ENCODE data around the gene CDCA8.

The CDCA8 gene

DNA sequence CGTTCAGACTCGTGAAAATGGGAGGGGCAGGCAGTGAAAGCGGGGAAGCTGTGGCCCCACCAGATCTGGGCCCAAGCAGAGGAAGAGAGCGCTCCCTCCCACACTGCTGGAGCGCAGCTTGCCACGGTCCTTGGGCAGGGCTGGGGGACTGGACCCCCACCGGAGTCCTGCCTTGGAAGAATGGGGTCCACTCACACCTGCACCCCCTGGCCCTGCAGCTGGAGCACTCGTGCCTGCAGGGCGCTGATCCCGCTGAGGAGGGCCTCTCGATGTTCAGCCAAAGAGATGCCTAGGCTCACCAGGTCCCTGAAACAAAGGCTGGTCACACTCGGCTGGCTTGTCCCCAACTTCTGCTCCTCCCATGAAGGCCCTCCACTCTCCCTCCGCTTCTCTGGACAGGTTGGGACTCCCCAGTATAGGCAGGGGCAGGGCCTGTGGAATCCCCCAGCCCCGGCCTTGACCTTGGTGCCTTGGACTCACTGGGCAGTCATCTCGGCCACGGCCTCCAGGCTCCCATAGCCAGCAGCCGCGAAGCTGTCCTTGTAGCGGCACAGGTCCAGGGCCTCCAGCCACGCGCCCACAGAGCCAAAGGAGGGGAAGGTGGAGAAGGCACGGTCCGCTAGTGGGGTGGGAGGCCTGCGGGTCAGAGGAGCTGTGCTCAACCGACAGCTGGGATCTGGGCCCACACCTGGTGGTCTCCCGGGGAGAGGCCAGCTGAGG is 26.0 kb downstream of the CDCA8 start:
- in situ Hi-C loops (cut with HindIII; ENCODE audit: low sequenced_read_pairs): no loop called here
- no peak overlapping the region for H3K4me3 ChIP-seq (ENCODE audit: low read depth, low read length)
- no peak for DNase-seq (ENCODE audit: low read depth)
- TF ChIP-seq, protein P1, sequence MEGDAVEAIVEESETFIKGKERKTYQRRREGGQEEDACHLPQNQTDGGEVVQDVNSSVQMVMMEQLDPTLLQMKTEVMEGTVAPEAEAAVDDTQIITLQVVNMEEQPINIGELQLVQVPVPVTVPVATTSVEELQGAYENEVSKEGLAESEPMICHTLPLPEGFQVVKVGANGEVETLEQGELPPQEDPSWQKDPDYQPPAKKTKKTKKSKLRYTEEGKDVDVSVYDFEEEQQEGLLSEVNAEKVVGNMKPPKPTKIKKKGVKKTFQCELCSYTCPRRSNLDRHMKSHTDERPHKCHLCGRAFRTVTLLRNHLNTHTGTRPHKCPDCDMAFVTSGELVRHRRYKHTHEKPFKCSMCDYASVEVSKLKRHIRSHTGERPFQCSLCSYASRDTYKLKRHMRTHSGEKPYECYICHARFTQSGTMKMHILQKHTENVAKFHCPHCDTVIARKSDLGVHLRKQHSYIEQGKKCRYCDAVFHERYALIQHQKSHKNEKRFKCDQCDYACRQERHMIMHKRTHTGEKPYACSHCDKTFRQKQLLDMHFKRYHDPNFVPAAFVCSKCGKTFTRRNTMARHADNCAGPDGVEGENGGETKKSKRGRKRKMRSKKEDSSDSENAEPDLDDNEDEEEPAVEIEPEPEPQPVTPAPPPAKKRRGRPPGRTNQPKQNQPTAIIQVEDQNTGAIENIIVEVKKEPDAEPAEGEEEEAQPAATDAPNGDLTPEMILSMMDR (IDR thresholded peaks at IDR 0.05; ENCODE audit: low read depth, low read length, missing control alignments): no peak

DNA sequence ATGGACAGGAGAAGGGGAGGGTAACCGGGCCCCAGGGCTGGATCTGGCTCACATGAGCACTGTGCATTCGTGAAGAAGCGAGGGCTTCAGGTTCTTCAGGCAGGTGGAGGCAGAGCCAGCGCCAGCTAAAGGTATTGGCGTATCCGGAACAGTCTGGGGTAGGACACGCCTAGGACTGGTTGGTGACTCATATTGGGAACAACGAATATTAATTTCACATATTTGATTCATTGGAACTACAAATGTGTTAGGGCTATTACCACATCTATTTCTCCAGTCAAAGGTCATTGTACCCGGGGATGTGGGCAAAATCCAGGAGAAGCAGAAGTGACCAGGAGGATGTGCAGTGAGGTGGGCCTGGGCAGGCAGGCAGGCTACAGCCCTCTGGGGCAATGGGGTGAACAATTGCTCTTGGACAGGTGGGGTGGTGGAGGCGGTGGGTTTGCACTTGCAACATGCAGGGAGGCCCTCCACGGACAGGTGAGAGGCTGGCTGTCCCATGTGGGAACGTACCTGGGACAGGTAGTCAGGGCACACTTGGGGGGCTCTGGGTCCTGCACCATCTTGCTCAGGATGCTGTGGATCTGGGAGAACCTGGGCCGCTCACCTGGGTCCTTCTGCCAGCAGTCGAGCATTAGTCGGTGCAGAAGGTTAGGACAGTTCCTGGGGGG is 26.7 kb downstream of the CDCA8 start:
- no peak overlapping the region for H3K4me3 ChIP-seq (ENCODE audit: low read depth, low read length)
- TF ChIP-seq, protein P1 (IDR thresholded peaks at IDR 0.05; ENCODE audit: low read depth, low read length, missing control alignments): no peak
- in situ Hi-C loops (cut with HindIII; ENCODE audit: low sequenced_read_pairs): no loop called here
- DNase-seq (ENCODE audit: low read depth): no peak

DNA sequence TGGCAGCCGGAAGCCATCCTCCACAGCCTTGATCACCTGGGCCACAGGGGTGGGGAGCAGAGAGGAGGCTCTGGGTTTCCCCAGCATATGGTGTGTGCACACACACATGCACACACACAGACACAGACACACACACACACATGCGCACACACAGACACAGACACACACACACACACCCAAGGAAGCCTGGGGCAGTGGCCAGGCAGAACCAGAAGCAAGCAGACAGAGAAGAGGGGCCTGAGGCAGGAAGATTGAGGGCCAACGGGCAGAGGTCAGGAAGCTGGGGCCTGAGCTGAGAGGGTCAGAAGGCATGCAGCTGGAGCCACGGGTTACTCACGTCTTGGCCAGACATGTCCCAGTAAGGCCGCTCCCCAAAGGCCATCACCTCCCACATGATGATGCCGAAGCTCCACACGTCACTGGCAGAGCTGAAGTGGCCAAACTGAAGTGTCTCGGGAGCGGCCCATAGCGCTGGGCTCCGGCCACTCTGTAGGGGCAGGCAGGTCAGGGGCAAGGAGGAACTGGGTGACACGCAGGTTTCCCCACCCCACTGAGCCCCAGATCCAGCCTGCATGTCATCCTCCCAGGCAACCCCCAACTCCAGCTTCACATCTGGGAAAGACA is 27.4 kb downstream of the CDCA8 start:
- no peak for DNase-seq (ENCODE audit: low read depth)
- in situ Hi-C loops (cut with HindIII; ENCODE audit: low sequenced_read_pairs): no loop called here
- TF ChIP-seq, protein P1 (IDR thresholded peaks at IDR 0.05; ENCODE audit: low read depth, low read length, missing control alignments): no peak
- no peak overlapping the region for H3K4me3 ChIP-seq (ENCODE audit: low read depth, low read length)

DNA sequence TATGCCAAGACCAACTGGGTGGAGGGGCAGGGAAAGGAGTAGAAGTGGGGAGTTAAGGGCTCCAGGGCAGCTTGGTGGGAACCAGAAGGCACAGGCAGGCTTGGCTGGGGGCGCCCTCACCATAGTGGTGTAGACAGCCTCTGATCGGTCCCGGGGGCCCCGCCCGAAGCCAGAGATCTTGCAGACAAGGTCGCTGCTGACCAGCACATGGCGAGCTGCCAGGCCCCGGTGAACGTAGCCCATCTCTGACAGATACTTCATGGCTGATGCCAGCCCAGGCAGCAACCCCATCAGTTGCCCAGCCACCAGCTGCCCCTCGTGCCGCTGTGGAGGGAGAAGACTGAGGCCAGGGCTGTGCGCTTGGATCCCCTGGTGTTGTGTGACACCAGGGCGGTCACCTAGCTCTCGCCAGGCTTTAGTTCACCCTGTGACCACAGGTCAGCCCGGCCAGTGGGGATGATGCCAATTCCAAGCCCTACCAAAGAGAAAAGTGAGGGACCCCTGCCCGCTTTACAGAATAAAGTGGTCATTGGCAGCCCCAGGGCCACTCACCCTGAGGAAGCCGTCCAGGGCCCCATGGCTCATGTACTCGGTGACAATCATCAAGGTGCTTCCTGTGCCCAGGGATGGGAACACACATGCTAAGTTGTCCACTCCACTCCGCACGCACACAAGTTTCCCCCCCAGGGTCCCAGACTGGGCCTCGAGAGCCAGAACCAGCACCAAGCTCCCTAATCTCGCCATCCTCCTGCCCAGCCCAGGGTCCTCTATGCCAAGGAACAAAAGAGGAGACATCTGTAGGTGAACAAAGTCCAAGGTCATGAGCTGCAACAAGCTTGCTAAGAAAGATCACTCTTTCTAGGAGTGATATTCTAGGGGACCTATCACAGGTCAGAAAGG is 28.2 kb downstream of the CDCA8 start:
- no peak for DNase-seq (ENCODE audit: low read depth)
- in situ Hi-C loops (cut with HindIII; ENCODE audit: low sequenced_read_pairs): no loop called here
- H3K4me3 ChIP-seq (ENCODE audit: low read depth, low read length): no peak overlapping the region
- TF ChIP-seq, protein P1 (IDR thresholded peaks at IDR 0.05; ENCODE audit: low read depth, low read length, missing control alignments): no peak

DNA sequence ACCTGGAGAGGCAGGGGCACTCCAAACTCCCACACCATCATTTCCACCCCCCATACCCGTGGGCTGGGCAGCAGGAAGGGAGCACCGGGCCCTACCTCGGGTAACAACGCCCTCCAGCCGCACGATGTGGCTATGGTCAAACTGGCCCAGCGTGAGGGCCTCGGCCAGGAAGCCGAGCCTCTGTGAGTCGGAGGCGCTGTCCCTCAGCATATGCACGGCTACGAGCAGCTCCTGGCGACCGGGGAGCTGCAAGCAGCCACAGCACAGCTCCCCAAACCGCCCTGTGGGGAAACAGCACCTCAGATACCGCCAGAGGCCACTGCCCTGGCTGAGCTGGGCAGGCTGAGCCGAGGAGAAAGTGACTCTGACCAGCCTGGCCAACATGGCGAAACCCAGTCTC is 29.2 kb downstream of the CDCA8 start:
- DNase-seq (ENCODE audit: low read depth): no peak
- no peak overlapping the region for H3K4me3 ChIP-seq (ENCODE audit: low read depth, low read length)
- in situ Hi-C loops (cut with HindIII; ENCODE audit: low sequenced_read_pairs): no loop called here
- TF ChIP-seq, protein P1 (IDR thresholded peaks at IDR 0.05; ENCODE audit: low read depth, low read length, missing control alignments): no peak

Measured in astrocyte of the cerebellum (primary cell).